Fibroblast of the aortic adventitia (primary cell): ENCODE results near the gene ST7. TPM values are rescaled to one million over a fixed set of nuclear protein-coding genes. Genes with fewer than 3 reads are reported as not detected.
A peak's percentile ranks its signal among the peaks of the same experiment; 100 is the strongest.

ENCODE experiments used
- DNase-seq: peaks from one replicate; pipeline ENCODE4 v3.0.0-alpha.2; 2010; ENCODE audit warnings: low read depth
- H3K4me3 ChIP-seq: 2 replicates; pipeline ENCODE4 v1.5.1; 2011; ENCODE audit warnings: low read depth, mild to moderate bottlenecking, control low read depth, low read length, moderate library complexity
- CTCF ChIP-seq: IDR thresholded peaks from 2 replicates; pipeline ENCODE4 v1.5.1; 2011; ENCODE audit warnings: mild to moderate bottlenecking, low read length, control low read depth, inconsistent platforms; ENCODE audit not compliant: insufficient read depth
- total RNA-seq: library from RNA; depleted of rRNA; stranded (reverse); fragments of >200 nt; gene quantifications from 2 replicates; pipeline ENCODE4 v1.2.3, GENCODE V29; 2012; ENCODE audit warnings: low replicate concordance

Gene ST7
- total RNA-seq, 1 donor, result 22.7 TPM

GRCh38 chr7:117227091-117227490, 273.8 kb downstream of the ST7 start:
- DNase-seq, result peak; percentile 78
- H3K4me3 ChIP-seq, result no peak overlapping the region

DNA sequence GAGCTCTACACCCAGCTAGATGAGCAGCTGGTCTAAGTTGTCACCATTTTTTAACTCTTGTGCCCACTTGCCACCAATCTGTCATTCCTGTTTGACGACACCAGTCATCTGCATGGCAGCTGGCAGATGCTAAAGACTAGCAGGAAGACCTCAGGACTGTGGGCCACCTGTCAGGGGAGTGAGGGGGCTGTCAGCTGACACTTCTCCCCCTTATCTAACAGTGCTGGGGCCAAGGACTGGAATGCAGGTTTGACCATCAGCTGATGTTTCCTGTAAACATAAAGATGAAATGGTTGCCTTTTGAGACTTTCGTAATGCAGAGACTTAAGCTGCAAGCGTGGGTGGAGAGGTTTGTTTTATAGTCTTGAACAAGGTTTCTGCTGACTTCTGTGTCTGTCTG, 276.0 kb downstream of the ST7 start:
- H3K4me3 ChIP-seq, result no peak overlapping the region
- no peak for TF ChIP-seq CTCF
- peak; percentile 45 for DNase-seq

More at GRCh38 chr7:117227091-117227490, 273.8 kb downstream of the ST7 start:
- no peak for TF ChIP-seq CTCF

- no peak overlapping the region for H3K4me3 ChIP-seq
- peak; percentile 98 for DNase-seq
- TF ChIP-seq CTCF, result no peak
Measured at GRCh38 chr7:117230276-117231046, 277.2 kb downstream of the ST7 start.

GRCh38 chr7:117231047-117231359, 277.7 kb downstream of the ST7 start:
- DNase-seq, result no peak
- TF ChIP-seq CTCF, result no peak
- H3K4me3 ChIP-seq, result no peak overlapping the region

DNA sequence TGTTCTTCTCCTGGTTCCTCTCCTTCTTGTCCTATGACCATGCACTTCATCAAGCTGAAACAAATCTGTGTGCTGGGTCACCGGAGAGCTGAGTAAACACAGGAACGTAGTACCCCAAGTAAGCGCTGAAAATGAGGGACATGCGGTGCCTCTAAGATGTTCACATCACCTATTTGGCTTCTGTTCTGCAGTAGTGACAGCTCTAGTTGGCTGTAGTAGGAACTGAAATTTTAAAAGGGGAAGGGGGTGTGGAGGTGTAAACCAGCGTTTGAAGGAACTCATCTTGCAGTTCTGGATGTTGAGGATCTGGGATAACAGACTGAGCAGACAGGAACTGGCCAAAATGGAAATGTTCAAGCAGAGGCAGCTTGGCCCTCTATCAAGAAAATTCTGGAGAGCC, 284.3 kb downstream of the ST7 start:
- no peak overlapping the region for H3K4me3 ChIP-seq
- DNase-seq, result no peak
- no peak for TF ChIP-seq CTCF

DNA sequence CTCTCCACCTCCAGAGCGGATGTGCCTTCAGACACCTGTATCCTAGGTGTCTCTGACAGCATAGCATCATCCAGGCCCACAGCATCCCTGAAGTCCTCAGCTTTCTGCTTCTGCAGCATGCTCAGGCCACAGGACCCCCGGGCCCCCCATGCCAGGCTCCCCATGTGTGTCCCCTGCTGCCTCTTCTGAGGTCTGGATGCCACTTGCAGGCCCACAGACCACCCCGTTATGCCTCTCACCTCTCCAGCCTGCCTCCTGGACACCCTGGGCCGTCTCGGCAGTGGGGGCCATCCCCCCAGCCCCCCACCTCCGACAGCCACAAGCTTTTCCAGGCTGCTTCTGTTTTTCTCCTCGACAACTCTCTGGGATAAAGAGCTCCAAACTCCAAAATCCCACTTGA, 285.2 kb downstream of the ST7 start:
- TF ChIP-seq CTCF, result no peak
- DNase-seq, result no peak
- no peak overlapping the region for H3K4me3 ChIP-seq

DNA sequence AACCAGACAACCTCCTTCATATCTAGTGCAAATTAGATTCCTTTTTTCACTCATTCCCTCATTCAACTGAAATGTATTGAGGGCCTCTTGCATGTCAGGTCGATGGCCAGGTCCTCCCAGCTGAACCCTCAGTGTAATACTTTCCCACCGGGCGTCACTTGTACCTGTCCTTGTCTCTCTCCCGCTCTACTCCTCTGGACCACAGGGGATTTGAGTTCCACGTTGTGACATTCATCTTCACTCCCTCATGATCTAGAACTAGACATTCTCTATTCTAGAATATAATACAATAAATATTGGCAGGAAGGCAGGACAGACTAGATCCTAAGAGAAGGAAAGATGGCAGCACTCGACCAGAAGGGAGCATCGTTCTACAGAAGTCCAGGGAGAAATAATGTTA, 285.6 kb downstream of the ST7 start:
- no peak for TF ChIP-seq CTCF
- no peak for DNase-seq
- H3K4me3 ChIP-seq, result no peak overlapping the region
